Neural cell (in vitro differentiated cells): Measurements from ENCODE around the gene NNT. TPM values are rescaled to one million over a fixed set of nuclear protein-coding genes. Genes with fewer than 3 reads are reported as not detected.

Experiments used
- H2AFZ ChIP-seq: fragments of 200-600, 300-800 bp; sonication (generic), shearing (Covaris generic); 2 replicates; pipeline ENCODE4 v1.6.0; 2014; ENCODE audit warnings: low read depth, mild to moderate bottlenecking, antibody characterized with exemption, low read length, moderate library complexity
- H3F3A ChIP-seq: fragments of 200-600 bp; shearing (Covaris generic); 2 replicates; pipeline ENCODE4 v1.6.1; 2016; ENCODE audit warnings: mild to moderate bottlenecking, moderate library complexity, mixed read lengths, antibody characterized with exemption, low read length; ENCODE audit not compliant: insufficient read depth, poor library complexity, severe bottlenecking
- H3K27ac ChIP-seq: fragments of 200-600, 300-800 bp; sonication (generic), shearing (Covaris generic); 2 replicates; pipeline ENCODE4 v1.5.1; 2014; ENCODE audit warnings: mild to moderate bottlenecking, low read length, moderate library complexity
- H3K27me3 ChIP-seq: fragments of 300-800, 200-600 bp; sonication (generic), shearing (Covaris generic); 2 replicates; pipeline ENCODE4 v1.6.0; 2014; ENCODE audit warnings: mild to moderate bottlenecking, low read depth, low read length, moderate library complexity; ENCODE audit not compliant: insufficient read depth
- H3K36me3 ChIP-seq: fragments of 300-800, 200-600 bp; sonication (generic), shearing (Covaris generic); 2 replicates; pipeline ENCODE4 v1.5.1; 2014; ENCODE audit warnings: mild to moderate bottlenecking, antibody characterized with exemption, low read length, moderate library complexity; ENCODE audit not compliant: insufficient read depth
- H3K4me2 ChIP-seq: fragments of 300-800, 200-600 bp; sonication (generic), shearing (Covaris generic); 2 replicates; pipeline ENCODE4 v1.6.0; 2014; ENCODE audit warnings: mild to moderate bottlenecking, low read length
- H3K4me3 ChIP-seq: fragments of 300-800, 200-600 bp; sonication (generic), shearing (Covaris generic); 2 replicates; pipeline ENCODE4 v1.5.1; 2014; ENCODE audit warnings: mild to moderate bottlenecking, low read length, moderate library complexity
- H3K79me2 ChIP-seq: fragments of 200-600 bp; shearing (Covaris generic); replicated peaks from 2 replicates; pipeline ENCODE4 v1.6.0; 2014; ENCODE audit warnings: mild to moderate bottlenecking, low read length, moderate library complexity; ENCODE audit not compliant: insufficient read depth
- H3K9ac ChIP-seq: fragments of 300-800, 200-600 bp; sonication (generic), shearing (Covaris generic); 2 replicates; pipeline ENCODE4 v1.6.1; 2016; ENCODE audit warnings: mild to moderate bottlenecking, low read length, mixed read lengths
- H3K9me2 ChIP-seq: fragments of 200-600 bp; shearing (Covaris generic); 2 replicates; pipeline ENCODE4 v1.6.1; 2016; ENCODE audit warnings: mild to moderate bottlenecking, low read length, mixed read lengths; ENCODE audit not compliant: insufficient read depth
- H3K9me3 ChIP-seq: fragments of 200-600, 300-800 bp; sonication (generic), shearing (Covaris generic); 2 replicates; pipeline ENCODE4 v1.6.1; 2016; ENCODE audit warnings: mild to moderate bottlenecking, mixed run types, low read length, moderate library complexity, mixed read lengths
- H4K20me1 ChIP-seq: fragments of 200-600 bp; shearing (Covaris generic); 2 replicates; pipeline ENCODE4 v1.6.1; 2016; ENCODE audit warnings: mild to moderate bottlenecking, mixed run types; ENCODE audit not compliant: insufficient read depth
- CTCF ChIP-seq: fragments of 450-650 bp; IDR thresholded peaks from 2 replicates; pipeline ENCODE4 v1.5.1; 2014; ENCODE audit warnings: antibody characterized with exemption, mild to moderate bottlenecking, moderate library complexity; ENCODE audit not compliant: poor library complexity, severe bottlenecking
- EP300 ChIP-seq: fragments of 450-650 bp; conservative IDR thresholded peaks from 2 replicates; pipeline ENCODE4 v1.6.1; 2014; ENCODE audit warnings: antibody characterized with exemption, mild to moderate bottlenecking, moderate library complexity; ENCODE audit not compliant: poor library complexity, severe bottlenecking
- EZH2 ChIP-seq: fragments of 200-600, 300-800 bp; shearing (Covaris generic), sonication (generic); IDR thresholded peaks from 2 replicates; pipeline ENCODE4 v1.6.1; 2014; ENCODE audit warnings: antibody characterized with exemption, low read length, borderline replicate concordance, mild to moderate bottlenecking; ENCODE audit not compliant: insufficient read depth, poor library complexity, severe bottlenecking
- MXI1 ChIP-seq: fragments of 450-650 bp; conservative IDR thresholded peaks from 2 replicates; pipeline ENCODE4 v1.6.1; 2014; ENCODE audit warnings: antibody characterized with exemption, mild to moderate bottlenecking; ENCODE audit not compliant: poor library complexity, severe bottlenecking
- POLR2AphosphoS5 ChIP-seq: IDR thresholded peaks from 2 replicates; pipeline ENCODE4 v1.6.1; 2012
- RAD21 ChIP-seq: fragments of 450-650 bp; conservative IDR thresholded peaks from 2 replicates; pipeline ENCODE4 v1.6.1; 2014; ENCODE audit warnings: antibody characterized with exemption, mild to moderate bottlenecking, moderate library complexity
- REST ChIP-seq: IDR thresholded peaks from 2 replicates; pipeline ENCODE4 v1.6.1; 2012; ENCODE audit warnings: borderline replicate concordance
- SMC3 ChIP-seq: fragments of 450-650 bp; conservative IDR thresholded peaks from 2 replicates; pipeline ENCODE4 v1.6.1; 2014; ENCODE audit warnings: antibody characterized with exemption, mild to moderate bottlenecking, moderate library complexity; ENCODE audit not compliant: poor library complexity
- TAF1 ChIP-seq: IDR thresholded peaks from 2 replicates; pipeline ENCODE4 v1.6.1; 2012; ENCODE audit warnings: low read depth
- polyA plus RNA-seq: library from polyadenylated mRNA; depleted of rRNA; stranded (reverse); fragments of >200 nt; gene quantifications from 2 replicates; pipeline ENCODE4 v1.2.3, GENCODE V29; 2014

NNT gene
- polyA plus RNA-seq, 1 donor from 2014 or later, result 120 TPM

DNA sequence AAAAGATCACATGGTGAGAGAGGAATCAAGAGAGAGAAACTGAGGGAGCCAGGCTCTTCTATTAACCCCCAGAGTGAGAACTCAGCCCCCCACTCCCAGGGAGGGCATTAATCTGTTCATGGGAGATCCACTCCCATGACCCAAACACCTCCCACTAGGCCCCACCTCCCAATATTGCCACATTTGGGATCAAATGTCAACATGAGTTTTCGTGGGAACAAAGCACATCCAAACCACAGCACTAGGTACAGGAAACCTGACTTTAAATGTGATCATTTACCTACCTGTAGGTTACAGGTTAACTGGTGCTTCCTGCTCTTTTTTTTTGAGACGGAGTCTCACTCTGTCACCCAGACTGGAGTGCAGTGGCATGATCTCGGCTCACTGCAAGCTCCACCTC is 16.9 kb downstream of the NNT start:
- no peak for TF ChIP-seq REST
- TF ChIP-seq POLR2AphosphoS5, result no peak
- Histone ChIP-seq H3K36me3 (no peaks in the 10 kb centered on the region), H3K4me3 (no peak overlapping the region), H3K27ac (no peak overlapping the region), H3K4me2 (no peak overlapping the region), H3K9me2 (no peaks in the 10 kb centered on the region), H3K79me2 (no peaks in the 10 kb centered on the region), H3F3A (no peaks in the 10 kb centered on the region), H3K9me3 (no peaks in the 10 kb centered on the region), H2AFZ (no peak overlapping the region), H3K27me3 (no peaks in the 10 kb centered on the region), H3K9ac (no peak overlapping the region), H4K20me1 (no peaks in the 10 kb centered on the region)

DNA sequence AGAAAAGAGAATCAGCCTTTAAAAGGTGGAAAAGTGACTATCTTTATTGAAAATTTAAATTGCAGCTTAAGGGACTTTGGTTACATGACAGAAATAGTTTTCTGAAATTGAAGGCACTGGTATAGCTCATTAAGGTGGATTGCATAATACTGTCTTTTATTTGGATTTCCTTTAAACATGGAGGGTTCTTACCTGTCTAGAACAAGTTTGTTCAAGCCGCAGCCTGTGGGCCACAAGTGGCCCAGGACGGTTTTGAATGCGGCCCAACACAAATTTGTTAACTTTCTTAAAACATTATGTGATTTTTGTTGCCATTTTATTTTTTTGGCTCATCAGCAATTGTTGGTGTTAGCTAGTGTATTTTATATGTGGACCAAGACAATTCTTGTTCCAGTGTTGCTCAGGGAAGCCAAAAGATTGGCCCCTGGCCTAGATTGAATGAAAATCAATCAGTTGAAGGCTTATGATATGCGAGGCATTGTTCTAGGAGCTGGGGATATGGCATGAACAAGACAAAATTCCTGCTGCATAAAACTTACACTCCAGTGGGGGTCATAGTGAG is 18.0 kb downstream of the NNT start:
- no peak for TF ChIP-seq EP300
- no peak for TF ChIP-seq POLR2AphosphoS5
- TF ChIP-seq TAF1, result no peak
- no peak for TF ChIP-seq CTCF
- TF ChIP-seq SMC3, result no peak
- TF ChIP-seq EZH2, result no peak
- no peak for TF ChIP-seq MXI1
- no peak for TF ChIP-seq REST
- no peak for TF ChIP-seq RAD21
- H4K20me1 ChIP-seq, result no peaks in the 10 kb centered on the region
- no peaks in the 10 kb centered on the region for H3K79me2 ChIP-seq
- H2AFZ ChIP-seq, result no peak overlapping the region
- no peak overlapping the region for H3K27ac ChIP-seq
- no peak overlapping the region for H3K9ac ChIP-seq
- no peaks in the 10 kb centered on the region for H3F3A ChIP-seq
- no peaks in the 10 kb centered on the region for H3K9me2 ChIP-seq
- H3K27me3 ChIP-seq, result no peaks in the 10 kb centered on the region
- H3K36me3 ChIP-seq, result no peaks in the 10 kb centered on the region
- H3K4me3 ChIP-seq, result no peak overlapping the region
- no peaks in the 10 kb centered on the region for H3K9me3 ChIP-seq
- H3K4me2 ChIP-seq, result no peak overlapping the region
